Activated naive CD4-positive, alpha-beta T cell treated with Interleukin-2 at 50 U/mL for 16 hours (primary cell): ENCODE measurements around the gene LILRB2.
"Not testable (repeated sequence)": the region's sequence is repeated elsewhere in the genome, so short reads cannot be mapped to it uniquely, and the experiment has no call there.

Experiments used
- DNase-seq: peaks from one replicate; pipeline ENCODE4 v3.0.0-alpha.2; 2020

The LILRB2 gene

DNA sequence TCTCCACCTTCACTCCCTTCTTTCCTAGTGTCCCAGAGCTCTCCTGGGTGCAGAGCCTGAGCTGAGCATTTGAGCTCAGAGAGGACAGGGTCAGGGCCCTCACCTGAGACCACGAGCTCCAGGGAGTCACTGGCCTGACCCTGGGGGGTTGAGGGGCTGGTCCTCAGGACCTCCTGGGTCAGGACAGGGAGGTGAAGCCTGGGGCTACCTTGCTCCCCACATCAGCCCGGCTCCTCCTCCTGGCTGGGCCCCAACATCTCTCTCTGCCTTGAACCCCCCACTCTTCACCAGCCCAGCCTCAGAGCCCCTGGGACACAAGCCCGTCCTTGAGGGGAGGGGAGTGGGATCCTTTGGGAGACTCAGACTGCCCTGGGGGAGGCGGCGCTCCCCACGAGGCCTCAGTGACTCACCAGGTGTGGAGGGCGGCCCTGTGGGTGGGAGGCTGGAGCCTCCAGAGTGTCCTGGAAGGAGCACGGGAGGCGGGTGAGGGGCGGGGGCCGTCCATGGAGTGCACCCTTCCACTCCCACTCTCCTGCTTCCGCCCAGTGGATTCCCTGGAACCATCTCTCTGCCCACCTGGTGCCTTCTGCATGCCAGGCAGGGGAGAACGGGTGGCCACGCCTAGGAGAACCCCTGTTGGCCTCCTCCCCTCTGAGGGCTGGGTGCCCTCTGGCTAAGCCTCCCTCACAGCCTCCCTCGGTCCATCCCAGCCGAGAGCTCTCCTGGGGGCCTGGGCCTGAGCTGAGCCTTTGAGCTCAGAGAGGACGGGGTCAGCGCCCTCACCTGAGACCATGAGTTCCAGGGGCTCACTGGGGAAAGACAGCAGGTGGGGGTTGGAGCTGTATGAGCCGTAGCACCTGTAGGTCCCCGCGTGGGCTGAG, 41.2 kb downstream of the LILRB2 start:
- not testable (repeated sequence) for DNase-seq

DNA sequence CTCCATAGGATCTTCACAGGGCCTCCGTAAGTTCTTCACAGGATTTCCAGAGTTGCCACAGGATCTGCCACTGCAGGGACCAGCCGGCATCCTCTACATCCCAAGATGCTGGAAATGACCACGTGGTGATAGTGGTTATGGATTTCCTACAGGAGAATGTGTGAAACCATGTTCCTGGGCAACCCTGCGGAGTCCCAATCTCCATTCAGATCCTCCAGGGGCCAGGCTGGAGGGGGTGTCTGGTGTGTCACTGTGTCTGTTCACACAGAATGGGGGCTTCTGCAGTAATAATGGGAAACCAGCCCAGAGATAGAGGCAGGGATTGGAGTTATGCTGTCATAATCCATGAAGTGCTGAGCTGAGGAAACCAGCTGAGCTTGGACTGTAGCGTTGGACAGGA, 47.0 kb downstream of the LILRB2 start:
- DNase-seq, result no peak

DNA sequence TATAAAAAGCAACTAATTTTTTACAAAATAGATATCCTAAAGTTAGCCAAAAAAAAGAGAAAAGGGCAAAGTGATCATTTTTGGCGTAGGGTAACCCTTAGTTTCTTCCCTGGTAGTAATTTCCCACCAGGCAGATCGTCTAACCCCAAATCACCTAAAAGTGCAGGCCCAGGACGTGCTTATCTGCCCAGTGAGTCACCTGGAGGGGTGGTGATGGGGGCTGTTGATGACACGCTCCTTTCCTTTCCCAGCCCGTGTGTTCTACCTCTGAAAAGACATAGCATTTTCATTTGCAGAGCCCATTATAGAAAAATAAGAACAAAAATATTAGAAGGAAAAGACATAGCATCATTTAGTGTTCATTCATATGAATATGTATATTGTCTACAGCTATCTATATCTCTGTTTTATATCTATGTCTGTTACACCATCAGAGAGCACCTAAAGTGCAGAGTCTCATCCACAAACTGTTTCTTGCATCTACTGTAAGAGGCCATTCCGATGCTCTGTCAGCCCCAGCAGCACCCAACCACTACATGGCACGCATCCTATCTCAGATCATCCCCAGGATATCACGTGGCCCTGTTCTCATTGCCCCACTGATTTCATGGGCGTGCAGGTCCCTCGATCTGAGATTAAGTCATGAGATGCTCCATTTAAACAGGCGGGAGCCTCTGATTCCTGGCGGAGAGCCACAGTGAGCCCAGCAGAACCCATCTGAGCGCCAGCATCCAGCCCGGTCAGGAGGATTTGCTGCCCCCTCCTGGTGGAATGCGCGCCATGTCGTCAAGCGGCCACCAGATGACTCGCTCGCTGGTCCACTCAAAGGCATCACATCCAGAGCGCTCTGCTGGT, 49.6 kb downstream of the LILRB2 start:
- DNase-seq, result peak; percentile 91

DNA sequence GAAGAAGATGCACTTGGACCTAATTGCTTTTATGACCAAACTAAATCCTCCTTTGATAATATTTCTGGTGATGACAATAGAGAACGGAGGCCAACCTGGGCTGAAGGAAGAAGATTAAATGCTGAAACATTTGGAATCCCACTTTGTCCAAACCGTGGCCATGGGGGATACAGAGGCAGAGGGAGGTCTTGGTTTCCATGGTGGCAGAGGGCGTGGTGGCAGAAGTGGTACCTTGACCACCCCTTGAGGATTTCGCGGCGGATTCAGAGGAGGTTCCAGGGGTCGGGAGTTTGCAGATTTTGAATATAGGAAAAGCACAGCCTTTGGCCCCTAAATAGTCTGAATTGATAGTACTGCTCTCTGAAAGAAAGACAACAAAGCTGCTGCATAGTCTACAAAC, 50.9 kb downstream of the LILRB2 start:
- DNase-seq, result no peak

DNA sequence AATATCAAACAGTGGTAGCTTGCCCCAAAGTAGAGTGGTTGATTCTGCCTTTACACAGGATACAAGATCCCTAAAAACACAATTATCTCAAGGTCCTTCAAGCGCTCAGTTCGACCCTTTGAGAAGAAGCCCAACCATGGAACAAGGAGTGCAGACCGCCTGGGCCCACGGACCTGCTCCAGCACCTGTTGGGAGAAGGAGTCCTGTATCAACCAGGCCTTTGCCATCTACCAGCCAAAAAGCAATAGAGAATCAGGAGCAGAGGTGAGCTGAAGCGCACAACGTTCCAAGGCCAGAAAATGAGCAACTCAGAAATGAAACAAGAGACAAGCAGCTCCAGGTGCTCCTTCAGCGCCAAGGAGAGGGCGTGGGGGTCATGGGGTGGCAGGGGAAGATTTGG, 51.8 kb downstream of the LILRB2 start:
- DNase-seq, result no peak

DNA sequence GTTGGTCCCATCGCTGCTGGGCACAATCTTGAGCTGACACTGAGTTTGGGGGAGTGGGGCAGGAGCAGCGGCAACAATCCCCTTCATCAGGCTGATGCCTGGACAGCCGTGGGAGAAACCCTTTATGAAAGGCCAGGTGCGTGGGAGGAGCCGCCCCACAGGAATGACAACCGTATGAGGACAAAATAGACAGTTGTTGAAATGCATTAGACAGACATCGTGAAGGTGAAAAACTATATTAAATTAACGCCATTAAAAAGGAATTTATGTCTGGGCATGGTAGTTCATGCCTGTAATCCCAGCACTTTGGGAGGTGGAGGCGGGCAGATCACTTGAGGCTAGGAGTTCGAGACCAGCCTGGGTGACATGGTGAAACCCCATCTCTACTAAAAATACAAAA, 56.3 kb downstream of the LILRB2 start:
- DNase-seq, result not testable (repeated sequence)

DNA sequence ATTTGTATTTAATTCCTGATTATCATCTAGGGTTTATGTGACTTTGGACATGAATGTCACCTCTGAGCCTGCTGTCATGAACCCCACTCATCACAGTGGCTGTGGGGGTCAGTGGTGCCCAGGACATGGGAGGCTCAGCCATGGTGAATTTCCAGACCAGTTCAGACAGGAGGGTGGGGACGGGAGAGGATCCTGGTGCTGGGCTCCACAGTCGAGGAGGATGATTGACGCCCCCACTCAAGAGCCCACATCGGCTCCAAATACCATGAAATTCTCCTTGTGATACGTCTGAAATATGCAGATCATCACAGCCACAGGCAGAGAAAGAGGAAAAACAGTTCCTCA, 57.0 kb downstream of the LILRB2 start:
- not testable (repeated sequence) for DNase-seq
